Left lung (tissue), 10 donors: Measurements from ENCODE around the gene SYNM. TPM values are rescaled to one million over a fixed set of nuclear protein-coding genes. Genes with fewer than 3 reads are reported as not detected.
"Not testable (repeated sequence)": the region's sequence is repeated elsewhere in the genome, so short reads cannot be mapped to it uniquely, and the experiment has no call there.

Source experiments
- ATAC-seq: fragments of 200-7000 bp; cut with Tn5 transposase; one replicate; pipeline ENCODE4 v1.9.1; 2020; ENCODE audit warnings: moderate library complexity
- DNase-seq, 4 donors: peaks; one replicate each; pipeline ENCODE4 v3.0.0-alpha.2; 2013 to 2020
- H3K27ac ChIP-seq, 2 donors: fragments of 200-600 bp; sonication (generic) in 1 of 2; one replicate each; pipeline versions ENCODE4 v1.5.0 to v1.8.0; 2020 to 2021
- H3K27me3 ChIP-seq, 2 donors: fragments of 200-600 bp; sonication (generic) in 1 of 2; one replicate each; pipeline versions ENCODE4 v1.5.0 to v1.8.0; 2020 to 2021
- H3K36me3 ChIP-seq, 2 donors: fragments of 200-600 bp; sonication (generic) in 1 of 2; one replicate each; pipeline versions ENCODE4 v1.5.0 to v1.8.0; 2020 to 2021
- H3K4me1 ChIP-seq, 2 donors: fragments of 200-600 bp; one replicate each; pipeline ENCODE4 v1.8.0; 2021
- H3K4me3 ChIP-seq, 2 donors: fragments of 200-600 bp; sonication (generic) in 1 of 2; one replicate each; pipeline versions ENCODE4 v1.5.0 to v1.8.0; 2020 to 2021; ENCODE audit warnings: mild to moderate bottlenecking in 1 of 2
- H3K9me3 ChIP-seq, 2 donors: fragments of 200-600 bp; sonication (generic) in 1 of 2; one replicate each; pipeline versions ENCODE4 v1.5.0 to v1.8.0; 2020 to 2021
- CTCF ChIP-seq, 2 donors: fragments of 200-600 bp; sonication (generic) in 1 of 2; IDR thresholded peaks; one replicate each; pipeline versions ENCODE4 v1.5.0 to v1.8.0; 2021; ENCODE audit warnings: antibody characterized with exemption in 2 of 2
- intact Hi-C, 2 donors: fragments of 100-400 bp; cut with DNase I; formaldehyde crosslinking; loops; one replicate each; pipeline versions ENCODE4 v1.11.2 to v1.14.2; 2022
- polyA plus RNA-seq, 6 donors: library from polyadenylated mRNA; unstranded; fragments of 120-200 nt; gene quantifications; one replicate each; pipeline ENCODE4 v1.2.1, GENCODE V29; 2013; ENCODE audit not compliant: insufficient read length in 6 of 6
- total RNA-seq, 2 donors: library from RNA; stranded (reverse); fragmentation: NEBNext Ultra II Directional; extraction: Animal tissue kit (Norgen Biotek cat#: 25700); gene quantifications; one replicate each; pipeline ENCODE4 v1.2.1, GENCODE V29; 2021
- donor health status: DM: no; HTN: yes; CAD: no.
- donor health status: DM: no; HTN: no; CAD: no.

The SYNM gene
- total and polyA plus RNA-seq, 8 donors, result 5.6 to 17.6 (median 7.1) TPM

GRCh38 chr15:99108993-99109392, 4.1 kb downstream of the SYNM start:
- H3K4me3 ChIP-seq, result no peak overlapping the region
- H3K4me1 ChIP-seq, result peaks cover 0 to 15% of the 10 kb centered on the region in 2 donors
- H3K27me3 ChIP-seq, result peaks cover 17 to 46% of the 10 kb centered on the region in 2 donors
- no peak for DNase-seq
- no peak overlapping the region for H3K27ac ChIP-seq
- ATAC-seq, result no peak
- no peaks in the 10 kb centered on the region for H3K9me3 ChIP-seq
- intact Hi-C loops, result no loop called here
- TF ChIP-seq CTCF (IDR thresholded peaks at IDR 0.05), result no peak
- no peaks in the 10 kb centered on the region for H3K36me3 ChIP-seq

- no peak overlapping the region for H3K27ac ChIP-seq
- DNase-seq, result no peak
- no peak for ATAC-seq
- intact Hi-C loops, result no loop called here
- H3K27me3 ChIP-seq, result peaks cover 17 to 40% of the 10 kb centered on the region in 2 donors
- no peaks in the 10 kb centered on the region for H3K36me3 ChIP-seq
- no peaks in the 10 kb centered on the region for H3K9me3 ChIP-seq
- H3K4me1 ChIP-seq, result peaks cover 0 to 14% of the 10 kb centered on the region in 2 donors
- no peak overlapping the region for H3K4me3 ChIP-seq
- TF ChIP-seq CTCF (IDR thresholded peaks at IDR 0.05), result no peak
These were observed 4.7 kb downstream of the SYNM start for GRCh38 chr15:99109555-99110021.

- Histone ChIP-seq H3K36me3 (no peaks in the 10 kb centered on the region), H3K4me1 (peaks cover 0 to 9% of the 10 kb centered on the region in 2 donors), H3K27ac (no peak overlapping the region), H3K9me3 (no peaks in the 10 kb centered on the region), H3K4me3 (no peak overlapping the region), H3K27me3 (peaks cover 17 to 35% of the 10 kb centered on the region in 2 donors)
- DNase-seq (no peak), ATAC-seq (no peak)
- no peak for TF ChIP-seq CTCF (IDR thresholded peaks at IDR 0.05)
- intact Hi-C loops, result no loop called here
These were observed 5.2 kb downstream of the SYNM start for GRCh38 chr15:99110093-99110492.

DNA sequence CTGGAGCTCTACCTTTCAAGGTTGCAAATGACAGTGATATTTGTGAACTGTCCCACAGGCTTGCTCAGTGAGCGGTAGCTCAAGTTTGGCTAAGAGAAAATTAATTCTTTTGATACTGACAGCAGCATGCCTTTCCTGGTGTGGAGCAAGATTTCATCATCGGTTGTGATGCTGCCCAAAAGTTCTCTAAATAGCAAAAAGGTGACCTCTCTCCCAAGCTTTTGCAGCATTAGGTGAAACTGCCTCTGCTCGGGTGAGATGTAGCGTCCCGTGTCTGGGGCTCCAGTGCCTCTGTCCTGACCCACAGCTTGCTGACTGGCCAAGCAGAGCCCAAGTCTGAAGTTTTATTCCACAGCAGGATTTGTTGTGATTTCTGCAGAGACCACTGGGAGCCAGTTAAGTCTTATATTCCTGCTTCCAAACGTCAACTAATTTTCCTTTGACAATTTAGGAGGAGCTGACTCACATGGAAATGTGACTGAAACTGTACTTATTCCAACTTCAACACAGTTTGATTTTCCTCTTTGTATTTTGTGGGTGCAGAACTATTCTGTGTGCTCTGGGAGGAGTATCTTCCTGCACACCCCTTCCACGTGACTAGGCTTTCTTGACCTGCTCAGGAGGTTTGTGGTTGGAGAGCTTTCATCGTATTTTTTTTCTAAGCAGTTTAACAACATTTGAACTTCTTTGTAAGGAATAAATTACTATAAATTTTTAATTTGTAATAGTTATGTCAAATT, 5.9 kb downstream of the SYNM start:
- peaks cover 15 to 28% of the 10 kb centered on the region in 2 donors for H3K27me3 ChIP-seq
- DNase-seq, result no peak
- no peaks in the 10 kb centered on the region for H3K9me3 ChIP-seq
- peaks cover 0 to 4% of the 10 kb centered on the region in 2 donors for H3K4me1 ChIP-seq
- H3K36me3 ChIP-seq, result no peaks in the 10 kb centered on the region
- H3K27ac ChIP-seq, result no peak overlapping the region
- no peak for TF ChIP-seq CTCF (IDR thresholded peaks at IDR 0.05)
- intact Hi-C loops, result no loop called here
- ATAC-seq, result no peak
- H3K4me3 ChIP-seq, result no peak overlapping the region

DNA sequence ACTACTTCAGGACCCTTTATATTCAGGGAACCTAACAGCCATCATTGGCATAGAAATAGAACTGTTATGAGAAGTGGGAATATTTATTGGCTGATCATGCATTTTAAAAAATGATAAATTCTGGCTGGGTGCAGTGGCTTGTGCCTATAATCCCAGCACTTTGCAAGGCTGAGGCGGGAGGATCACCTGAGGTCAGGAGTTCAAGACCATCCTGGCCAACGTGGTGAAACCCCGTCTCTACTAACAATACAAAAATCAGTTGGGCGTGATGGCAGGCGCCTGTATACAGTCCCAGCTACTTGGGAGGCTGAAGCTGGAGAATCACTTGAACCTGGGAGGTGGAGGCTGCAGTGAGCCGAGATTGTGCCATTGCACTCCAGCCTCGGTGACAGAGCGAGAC, 6.8 kb downstream of the SYNM start:
- H3K27ac ChIP-seq, ATAC-seq, intact Hi-C loops, H3K36me3 ChIP-seq, H3K9me3 ChIP-seq, H3K4me3 ChIP-seq, DNase-seq, H3K4me1 ChIP-seq: not testable (repeated sequence)
- H3K27me3 ChIP-seq, result peaks cover 6 to 19% of the 10 kb centered on the region in 2 donors
